SU-DHL-6 (cell line): Measurements from ENCODE around the gene TDRD7.

ENCODE experiments used
- H2AFZ ChIP-seq: fragments of 200-600 bp; sonication (generic); 2 replicates; pipeline ENCODE4 v1.6.1; 2014; ENCODE audit warnings: low read depth, mild to moderate bottlenecking, moderate library complexity, mixed read lengths, antibody characterized with exemption, low read length; ENCODE audit not compliant: severe bottlenecking
- H3F3A ChIP-seq: fragments of 200-600 bp; shearing (Covaris generic); 2 replicates; pipeline ENCODE4 v1.6.0; 2016; ENCODE audit warnings: antibody characterized with exemption, mild to moderate bottlenecking; ENCODE audit not compliant: insufficient read depth
- H3K27ac ChIP-seq: fragments of 200-600 bp; sonication (generic); 2 replicates; pipeline ENCODE4 v1.5.1; 2016; ENCODE audit warnings: low read depth, mild to moderate bottlenecking, low read length, moderate library complexity, mixed read lengths
- H3K27me3 ChIP-seq: fragments of 200-600 bp; sonication (generic), shearing (Covaris generic); 2 replicates; pipeline ENCODE4 v1.6.0; 2014; ENCODE audit warnings: mild to moderate bottlenecking, low read length
- H3K36me3 ChIP-seq: fragments of 200-600 bp; sonication (generic); 2 replicates; pipeline ENCODE4 v1.6.1; 2014; ENCODE audit warnings: mild to moderate bottlenecking, low read length, mixed read lengths
- H3K4me2 ChIP-seq: fragments of 300-600, 200-600 bp; shearing (Covaris generic), sonication (generic); 2 replicates; pipeline ENCODE4 v1.6.0; 2014; ENCODE audit warnings: low read length, low read depth, mild to moderate bottlenecking; ENCODE audit not compliant: poor library complexity, severe bottlenecking
- H3K4me3 ChIP-seq: fragments of 200-600 bp; sonication (generic); 2 replicates; pipeline ENCODE4 v1.5.1; 2014; ENCODE audit warnings: antibody characterized with exemption, low read length, mild to moderate bottlenecking, mixed read lengths; ENCODE audit not compliant: insufficient read depth, poor library complexity, severe bottlenecking
- H3K79me2 ChIP-seq: fragments of 200-600 bp; sonication (generic); 2 replicates; pipeline ENCODE4 v1.6.1; 2014; ENCODE audit warnings: mild to moderate bottlenecking, low read length, moderate library complexity; ENCODE audit not compliant: insufficient read depth
- H3K9ac ChIP-seq: fragments of 200-600 bp; sonication (generic); 2 replicates; pipeline ENCODE4 v1.7.0; 2014; ENCODE audit warnings: mild to moderate bottlenecking, low read length
- H3K9me2 ChIP-seq: fragments of 200-600 bp; sonication (generic); replicated peaks from 2 replicates; pipeline ENCODE4 v1.6.1; 2014; ENCODE audit warnings: low read length; ENCODE audit not compliant: insufficient read depth
- H3K9me3 ChIP-seq: fragments of 200-600 bp; sonication (generic); 2 replicates; pipeline ENCODE4 v1.6.1; 2014; ENCODE audit warnings: low read length, mixed read lengths; ENCODE audit not compliant: insufficient read depth
- H4K20me1 ChIP-seq: fragments of 200-600 bp; sonication (generic); 2 replicates; pipeline ENCODE4 v1.6.1; 2014; ENCODE audit warnings: low read depth, mild to moderate bottlenecking, antibody characterized with exemption, low read length, moderate library complexity, mixed read lengths
- EZH2phosphoT487 ChIP-seq: fragments of 200-600 bp; sonication (generic), shearing (Covaris generic); conservative IDR thresholded peaks from 2 replicates; pipeline ENCODE4 v1.6.1; 2018; ENCODE audit warnings: mild to moderate bottlenecking, antibody characterized with exemption, low read length, moderate library complexity, mixed read lengths
- TF ChIP-seq, protein P1 (sequence below): fragments of 200-600 bp; sonication (generic); IDR thresholded peaks from one replicate; pipeline ENCODE4 v1.5.1; 2017; ENCODE audit warnings: antibody characterized with exemption, mild to moderate bottlenecking, low read length, moderate library complexity; ENCODE audit not compliant: insufficient read depth, poor library complexity, severe bottlenecking

The TDRD7 gene

DNA sequence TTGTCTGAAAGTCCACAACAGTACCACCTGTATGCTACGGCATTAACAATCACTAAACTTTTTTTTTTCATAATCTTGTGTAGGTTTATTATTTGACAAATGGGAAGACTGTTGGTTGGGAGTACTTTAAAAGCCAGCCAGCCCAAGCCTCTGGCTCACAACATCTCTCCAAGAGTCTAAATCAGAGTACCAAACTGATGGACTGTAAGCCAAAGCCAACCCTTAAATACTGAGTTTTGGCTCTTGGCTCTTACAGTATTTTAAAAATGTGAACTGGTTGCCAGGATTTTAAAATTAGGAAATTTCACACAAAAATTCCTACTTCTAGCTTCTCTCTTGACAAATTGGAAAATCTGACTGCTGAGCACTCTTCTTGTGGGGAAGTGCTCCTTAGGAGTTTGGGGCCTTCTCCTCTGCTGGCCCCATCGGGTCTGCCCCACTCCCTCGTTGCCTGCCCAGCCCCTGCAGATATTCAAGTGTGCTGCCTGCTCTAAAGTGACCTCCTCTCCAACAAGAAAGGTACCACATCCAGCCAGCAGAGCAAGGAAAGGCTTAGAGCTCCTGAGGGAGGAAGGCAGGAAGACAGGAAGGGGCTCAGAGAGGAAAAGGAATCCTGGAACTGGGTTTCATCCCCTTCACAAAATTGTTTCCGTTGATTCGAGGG is 67.7 kb downstream of the TDRD7 start:
- Histone ChIP-seq H3K4me2 (no peak overlapping the region), H3K4me3 (no peak overlapping the region), H4K20me1 (no peaks in the 10 kb centered on the region), H3K79me2 (no peaks in the 10 kb centered on the region), H3K9me2 (no peaks in the 10 kb centered on the region), H3K27ac (no peak overlapping the region), H3K9me3 (no peaks in the 10 kb centered on the region), H2AFZ (no peak overlapping the region), H3K9ac (no peak overlapping the region), H3F3A (no peaks in the 10 kb centered on the region), H3K27me3 (no peaks in the 10 kb centered on the region), H3K36me3 (no peaks in the 10 kb centered on the region)
- TF ChIP-seq EZH2phosphoT487, result no peak
- TF ChIP-seq, protein P1, sequence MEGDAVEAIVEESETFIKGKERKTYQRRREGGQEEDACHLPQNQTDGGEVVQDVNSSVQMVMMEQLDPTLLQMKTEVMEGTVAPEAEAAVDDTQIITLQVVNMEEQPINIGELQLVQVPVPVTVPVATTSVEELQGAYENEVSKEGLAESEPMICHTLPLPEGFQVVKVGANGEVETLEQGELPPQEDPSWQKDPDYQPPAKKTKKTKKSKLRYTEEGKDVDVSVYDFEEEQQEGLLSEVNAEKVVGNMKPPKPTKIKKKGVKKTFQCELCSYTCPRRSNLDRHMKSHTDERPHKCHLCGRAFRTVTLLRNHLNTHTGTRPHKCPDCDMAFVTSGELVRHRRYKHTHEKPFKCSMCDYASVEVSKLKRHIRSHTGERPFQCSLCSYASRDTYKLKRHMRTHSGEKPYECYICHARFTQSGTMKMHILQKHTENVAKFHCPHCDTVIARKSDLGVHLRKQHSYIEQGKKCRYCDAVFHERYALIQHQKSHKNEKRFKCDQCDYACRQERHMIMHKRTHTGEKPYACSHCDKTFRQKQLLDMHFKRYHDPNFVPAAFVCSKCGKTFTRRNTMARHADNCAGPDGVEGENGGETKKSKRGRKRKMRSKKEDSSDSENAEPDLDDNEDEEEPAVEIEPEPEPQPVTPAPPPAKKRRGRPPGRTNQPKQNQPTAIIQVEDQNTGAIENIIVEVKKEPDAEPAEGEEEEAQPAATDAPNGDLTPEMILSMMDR, result no peak

DNA sequence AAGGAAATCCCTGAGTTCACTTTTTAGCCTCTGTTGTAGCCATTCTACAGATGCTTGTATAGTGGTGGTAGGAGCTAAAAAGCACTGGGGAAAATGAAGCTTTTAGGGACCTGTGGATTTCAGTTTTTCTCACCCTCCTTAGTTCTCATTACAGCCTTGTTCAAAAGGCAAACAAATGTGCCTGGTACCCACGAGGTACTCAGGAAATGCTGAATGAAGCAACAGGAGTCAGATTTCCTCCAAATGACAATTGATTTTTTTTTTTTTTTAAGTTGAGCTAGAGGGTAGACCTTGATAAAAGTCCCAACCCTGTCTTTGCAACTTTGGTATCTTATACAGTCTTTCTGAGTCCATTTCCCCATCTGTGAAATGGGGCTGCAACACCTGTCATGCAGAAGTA is 68.3 kb downstream of the TDRD7 start:
- H3K9me3 ChIP-seq, result no peaks in the 10 kb centered on the region
- TF ChIP-seq, protein P1, result no peak
- TF ChIP-seq EZH2phosphoT487, result no peak
- H3K27ac ChIP-seq, result no peak overlapping the region
- H3K27me3 ChIP-seq, result no peaks in the 10 kb centered on the region
- H3K9me2 ChIP-seq, result no peaks in the 10 kb centered on the region
- H3K4me2 ChIP-seq, result no peak overlapping the region
- no peaks in the 10 kb centered on the region for H3F3A ChIP-seq
- H3K79me2 ChIP-seq, result no peaks in the 10 kb centered on the region
- H4K20me1 ChIP-seq, result no peaks in the 10 kb centered on the region
- H2AFZ ChIP-seq, result no peak overlapping the region
- no peak overlapping the region for H3K4me3 ChIP-seq
- H3K9ac ChIP-seq, result no peak overlapping the region
- H3K36me3 ChIP-seq, result no peaks in the 10 kb centered on the region

DNA sequence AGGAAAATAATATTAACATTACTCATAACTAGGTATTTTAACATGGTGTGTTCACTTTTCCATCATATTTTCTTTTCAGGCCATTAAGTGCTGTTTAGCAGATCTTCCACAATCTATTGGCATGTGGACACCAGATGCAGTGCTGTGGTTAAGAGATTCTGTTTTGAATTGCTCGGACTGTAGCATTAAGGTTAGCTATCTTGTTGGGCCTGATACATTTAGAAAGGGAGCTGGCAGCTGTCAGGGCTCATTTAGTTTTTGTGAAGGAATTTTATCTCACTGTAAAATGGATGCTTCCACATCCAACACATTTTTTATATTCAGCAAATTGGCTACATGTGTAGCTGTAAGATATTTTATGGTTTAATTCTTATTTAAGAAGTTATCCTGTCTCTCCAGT is 68.9 kb downstream of the TDRD7 start:
- Histone ChIP-seq H3K9me2 (no peaks in the 10 kb centered on the region), H2AFZ (no peak overlapping the region), H4K20me1 (no peaks in the 10 kb centered on the region), H3K9ac (no peak overlapping the region), H3K36me3 (no peaks in the 10 kb centered on the region), H3K9me3 (no peaks in the 10 kb centered on the region), H3K4me3 (no peak overlapping the region), H3K4me2 (no peak overlapping the region), H3K79me2 (no peaks in the 10 kb centered on the region), H3K27me3 (no peaks in the 10 kb centered on the region), H3F3A (no peaks in the 10 kb centered on the region), H3K27ac (no peak overlapping the region)
- TF ChIP-seq EZH2phosphoT487, result no peak
- TF ChIP-seq, protein P1, result no peak
